ENCODE measurements around the gene SNUPN.

SNUPN gene

GRCh38 chr15:75654201-75654907 is 28.8 kb upstream of the SNUPN start:
- DNase-seq (ENCODE audit: low read depth in 4 of 4, low spot score in 1 of 4) = no peak

GRCh38 chr15:75653347-75653913 is 27.9 kb upstream of the SNUPN start:
- no peak for DNase-seq (ENCODE audit: low read depth in 4 of 4, low spot score in 1 of 4)

GRCh38 chr15:75651810-75652543 is 26.5 kb upstream of the SNUPN start:
- DNase-seq (ENCODE audit: low read depth in 4 of 4, low spot score in 1 of 4) = no peak

GRCh38 chr15:75650908-75651809 is 25.6 kb upstream of the SNUPN start:
- DNase-seq (ENCODE audit: low read depth in 4 of 4, low spot score in 1 of 4) = no peak

GRCh38 chr15:75649848-75650247 is 24.3 kb upstream of the SNUPN start:
- no peak for DNase-seq (ENCODE audit: low read depth in 4 of 4, low spot score in 1 of 4)

GRCh38 chr15:75649045-75649761 is 23.7 kb upstream of the SNUPN start:
- DNase-seq (ENCODE audit: low read depth in 4 of 4, low spot score in 1 of 4) = no peak

- no peak for DNase-seq (ENCODE audit: low read depth in 4 of 4, low spot score in 1 of 4)
Measured at GRCh38 chr15:75648156-75649000, 22.9 kb upstream of the SNUPN start.

GRCh38 chr15:75647370-75648155 is 22.0 kb upstream of the SNUPN start, which contains the start of gene SNX33:
SNX33 (plus strand) TSS chr15:75647912; CDS start chr15:75649103, 1,191 bp downstream.
- peak in 2 of 4 experiments; percentile 43 to 55 for DNase-seq (ENCODE audit: low read depth in 4 of 4, low spot score in 1 of 4)

GRCh38 chr15:75646944-75647364 is 21.4 kb upstream of the SNUPN start:
- no peak for DNase-seq (ENCODE audit: low read depth in 4 of 4, low spot score in 1 of 4)

- no peak for DNase-seq (ENCODE audit: low read depth in 4 of 4, low spot score in 1 of 4)
Measured at GRCh38 chr15:75646112-75646943, 20.8 kb upstream of the SNUPN start.

GRCh38 chr15:75644376-75644775 is 18.9 kb upstream of the SNUPN start:
- DNase-seq (ENCODE audit: low read depth in 4 of 4, low spot score in 1 of 4) = no peak

- DNase-seq (ENCODE audit: low read depth in 4 of 4, low spot score in 1 of 4) = no peak
Measured at GRCh38 chr15:75641603-75642002, 16.1 kb upstream of the SNUPN start.

- DNase-seq (ENCODE audit: low read depth in 4 of 4, low spot score in 1 of 4) = no peak
Measured at GRCh38 chr15:75641179-75641503, 15.6 kb upstream of the SNUPN start.

- peak in 1 of 4 experiments; percentile 24 for DNase-seq (ENCODE audit: low read depth in 4 of 4, low spot score in 1 of 4)
Measured at GRCh38 chr15:75640483-75641178, 15.1 kb upstream of the SNUPN start.

GRCh38 chr15:75639709-75640482 is 14.4 kb upstream of the SNUPN start, which contains the start of gene IMP3:
IMP3 (minus strand) TSS chr15:75640224; CDS start chr15:75640168, 56 bp downstream.
- DNase-seq (ENCODE audit: low read depth in 4 of 4, low spot score in 1 of 4) = peak; percentile 80 to 91 (median 84)

GRCh38 chr15:75639191-75639708 is 13.7 kb upstream of the SNUPN start:
- DNase-seq (ENCODE audit: low read depth in 4 of 4, low spot score in 1 of 4) = no peak
